Myocyte (in vitro differentiated cells): ENCODE data around the gene VAMP1. TPM values are rescaled to one million over a fixed set of nuclear protein-coding genes. Genes with fewer than 3 reads are reported as not detected.
"Not testable (repeated sequence)": the region's sequence is repeated elsewhere in the genome, so short reads cannot be mapped to it uniquely, and the experiment has no call there.

Experiments
- DNase-seq: peaks from one replicate; pipeline ENCODE4 v3.0.0-alpha.2; 2012; ENCODE audit warnings: low read depth
- total RNA-seq: library from RNA; depleted of rRNA; stranded (reverse); fragments of >200 nt; gene quantifications from 2 replicates; pipeline ENCODE4 v1.2.3, GENCODE V29; 2014

The VAMP1 gene
- total RNA-seq, 1 donor from 2014 or later, result 19.2 TPM

GRCh38 chr12:6451348-6452244 is 18.9 kb downstream of the VAMP1 start, which contains the start of gene TAPBPL:
Gene TAPBPL (plus strand): TSS chr12:6452042. CDS start chr12:6452249, 207 bp downstream.
- DNase-seq, result peak; percentile 95

DNA sequence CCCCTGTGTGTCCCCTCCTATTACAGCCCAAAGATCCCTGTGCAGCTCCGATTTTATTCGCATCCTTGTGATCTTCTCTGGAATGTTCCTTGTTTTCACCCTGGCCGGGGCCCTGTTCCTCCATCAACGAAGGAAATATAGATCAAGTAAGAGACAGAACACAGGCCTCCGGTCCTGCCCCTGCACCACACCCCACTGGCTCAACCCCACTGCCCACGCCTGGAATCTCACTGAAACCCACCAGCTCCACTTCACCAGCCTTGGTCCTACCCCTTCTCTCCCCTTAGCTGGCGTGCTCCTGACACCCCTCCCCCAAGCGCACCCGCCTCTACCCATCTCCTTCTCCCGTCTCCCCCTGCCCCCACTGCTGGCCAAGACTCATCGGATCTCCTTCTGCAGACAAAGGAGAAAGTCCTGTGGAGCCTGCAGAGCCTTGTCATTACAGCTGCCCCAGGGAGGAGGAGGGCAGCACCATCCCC is 19.6 kb downstream of the VAMP1 start:
- no peak for DNase-seq

GRCh38 chr12:6450091-6450868 is 20.2 kb downstream of the VAMP1 start:
- peak; percentile 75 for DNase-seq

- DNase-seq, result no peak
These were observed 25.5 kb downstream of the VAMP1 start, which contains the start of gene CD27 for GRCh38 chr12:6444704-6445688. Gene CD27 (plus strand): TSS chr12:6444955. CDS start chr12:6445096, 141 bp downstream.

DNA sequence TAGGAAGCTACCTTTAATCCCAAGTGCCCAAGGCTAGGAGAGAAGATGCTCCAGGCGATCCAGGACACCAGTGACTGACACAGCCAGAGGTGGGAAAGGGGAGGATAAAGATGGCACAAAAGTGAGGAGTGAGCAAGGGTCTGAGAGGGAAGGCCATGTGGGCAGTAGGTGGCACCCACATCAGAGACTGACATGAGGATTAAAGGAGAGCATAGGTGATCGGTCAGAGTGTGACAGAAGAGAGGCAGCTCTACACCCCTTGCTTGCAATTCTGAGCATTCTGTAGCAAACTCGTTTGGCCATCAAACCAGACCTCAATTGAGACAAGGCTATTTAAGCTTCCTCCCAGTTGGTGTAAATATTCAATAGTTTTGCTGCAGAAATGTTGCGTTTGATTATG is 26.4 kb downstream of the VAMP1 start:
- no peak for DNase-seq

- DNase-seq, result no peak
These were observed 27.0 kb downstream of the VAMP1 start for GRCh38 chr12:6443361-6443983.

- peak; percentile 17 for DNase-seq
These were observed 27.6 kb downstream of the VAMP1 start for GRCh38 chr12:6442836-6443235.

- DNase-seq, result no peak
These were observed 30.1 kb downstream of the VAMP1 start for GRCh38 chr12:6440391-6440790.

DNA sequence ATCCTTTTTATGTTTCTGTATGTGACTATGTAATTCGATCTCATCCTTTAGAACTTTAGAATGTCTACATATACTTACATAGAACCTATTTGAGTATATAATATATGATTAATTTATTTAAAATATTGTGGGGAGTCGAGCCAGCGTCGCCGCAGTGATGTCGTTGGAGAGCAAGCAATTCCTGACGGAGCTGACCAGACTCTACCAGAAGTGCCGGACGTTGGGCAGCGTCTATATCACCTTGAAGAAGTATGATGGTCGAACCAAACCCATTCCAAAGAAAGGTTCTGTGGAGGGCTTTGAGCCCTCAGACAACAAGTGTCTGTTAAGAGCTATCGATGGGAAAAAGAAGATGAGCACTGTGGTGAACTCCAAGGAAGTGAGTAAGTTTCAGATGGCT is 32.1 kb downstream of the VAMP1 start:
- no peak for DNase-seq

- DNase-seq, result no peak
These were observed 32.9 kb downstream of the VAMP1 start for GRCh38 chr12:6437586-6437985.

- no peak for DNase-seq
These were observed 34.3 kb downstream of the VAMP1 start for GRCh38 chr12:6435961-6436715.

GRCh38 chr12:6434205-6435140 is 36.0 kb downstream of the VAMP1 start:
- DNase-seq, result peak; percentile 26

DNA sequence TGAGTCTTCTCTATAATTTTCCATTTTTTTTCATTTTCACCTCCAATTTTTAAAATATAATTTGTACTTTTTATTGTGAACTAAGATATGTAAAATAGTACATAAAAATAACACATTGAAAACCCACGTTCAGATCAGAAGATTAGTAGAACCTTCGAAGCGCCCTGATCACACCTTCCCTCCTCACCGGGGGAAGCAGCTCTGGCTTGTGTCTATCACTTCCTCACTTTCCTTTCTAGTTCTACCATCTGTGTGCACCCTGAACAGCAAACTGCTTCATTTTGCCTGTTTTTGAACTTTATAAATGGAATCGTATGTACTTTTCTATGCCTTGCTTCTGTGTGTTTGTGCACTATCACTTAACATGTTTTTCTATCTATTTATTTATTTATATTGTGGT is 37.5 kb downstream of the VAMP1 start:
- DNase-seq, result no peak

DNA sequence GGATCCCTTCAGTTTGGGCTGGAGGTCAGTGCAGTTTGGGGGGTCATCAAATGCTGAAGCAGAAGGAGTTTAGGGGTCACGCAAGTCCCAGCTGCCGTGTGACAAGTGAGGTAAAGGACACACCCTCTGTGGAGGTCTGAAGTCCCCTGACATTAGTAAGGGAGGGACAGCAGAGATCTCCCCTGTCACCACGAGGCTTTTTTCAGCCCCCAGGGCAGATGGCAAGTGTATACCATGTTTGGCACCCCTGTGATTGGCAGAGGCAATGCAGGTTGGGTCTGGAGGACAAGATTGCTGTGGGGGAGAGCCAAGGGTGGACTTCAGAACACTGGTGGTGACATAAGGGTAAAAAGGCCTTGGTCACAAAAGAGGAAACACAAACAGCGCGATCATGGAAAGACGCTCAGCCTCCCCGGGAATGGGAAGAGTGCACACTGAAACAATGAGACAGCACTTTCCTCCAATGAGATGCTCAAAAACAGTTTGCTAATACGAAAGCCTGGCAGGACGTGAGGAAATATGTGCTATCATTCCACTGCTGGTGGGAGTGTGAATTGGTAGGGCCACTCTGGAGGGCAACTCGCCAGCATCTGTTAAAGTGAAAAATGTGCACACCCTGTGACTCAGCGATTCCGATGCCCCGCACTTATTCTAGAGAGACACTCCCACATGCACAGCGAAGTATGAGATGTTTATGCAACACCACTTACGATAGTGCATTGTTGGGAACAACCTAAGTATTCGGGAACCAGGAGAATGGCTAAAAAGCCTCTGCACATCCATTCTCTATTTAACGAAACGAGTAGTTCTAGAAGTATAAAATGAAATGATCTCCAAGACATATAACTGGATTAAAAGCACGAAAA is 40.1 kb downstream of the VAMP1 start:
- peak; percentile 95 for DNase-seq

GRCh38 chr12:6428326-6428725 is 42.2 kb downstream of the VAMP1 start:
- DNase-seq, result no peak

- DNase-seq, result not testable (repeated sequence)
These were observed 42.7 kb downstream of the VAMP1 start for GRCh38 chr12:6427796-6428195.
